ENCODE measurements around the gene SCPEP1.
"Not testable (repeated sequence)": the region's sequence is repeated elsewhere in the genome, so short reads cannot be mapped to it uniquely, and the experiment has no call there.

SCPEP1 gene

GRCh38 chr17:56977673-56978395, at the start of gene SCPEP1:
Gene SCPEP1 (plus strand): TSS chr17:56978131. CDS start chr17:56978160, 29 bp downstream.
- peak; percentile 70 for DNase-seq

GRCh38 chr17:56928586-56928985, 49.3 kb upstream of the SCPEP1 start:
- DNase-seq, result no peak

GRCh38 chr17:56929362-56929969, 48.5 kb upstream of the SCPEP1 start:
- DNase-seq, result no peak

GRCh38 chr17:56930739-56931337, 47.1 kb upstream of the SCPEP1 start:
- no peak for DNase-seq

- DNase-seq, result no peak
Measured at GRCh38 chr17:56933151-56933745, 44.7 kb upstream of the SCPEP1 start.

GRCh38 chr17:56933868-56934267, 44.1 kb upstream of the SCPEP1 start:
- DNase-seq, result no peak

GRCh38 chr17:56934280-56934679, 43.7 kb upstream of the SCPEP1 start:
- DNase-seq, result no peak

- DNase-seq, result no peak
Measured at GRCh38 chr17:56935461-56935860, 42.5 kb upstream of the SCPEP1 start.

- DNase-seq, result no peak
Measured at GRCh38 chr17:56936697-56937322, 41.1 kb upstream of the SCPEP1 start.

- no peak for DNase-seq
Measured at GRCh38 chr17:56937687-56938086, 40.2 kb upstream of the SCPEP1 start.

- DNase-seq, result not testable (repeated sequence)
Measured at GRCh38 chr17:56938206-56938605, 39.7 kb upstream of the SCPEP1 start.

- DNase-seq, result peak; percentile 37
Measured at GRCh38 chr17:56939869-56940484, 38.0 kb upstream of the SCPEP1 start.

GRCh38 chr17:56943505-56944125, 34.3 kb upstream of the SCPEP1 start:
- no peak for DNase-seq

- no peak for DNase-seq
Measured at GRCh38 chr17:56945938-56946505, 31.9 kb upstream of the SCPEP1 start.

GRCh38 chr17:56947741-56948140, 30.2 kb upstream of the SCPEP1 start:
- DNase-seq, result no peak

- DNase-seq, result no peak
Measured at GRCh38 chr17:56948491-56948890, 29.4 kb upstream of the SCPEP1 start.

- DNase-seq, result no peak
Measured at GRCh38 chr17:56949595-56949994, 28.3 kb upstream of the SCPEP1 start.

GRCh38 chr17:56956992-56957391, 20.9 kb upstream of the SCPEP1 start:
- no peak for DNase-seq

GRCh38 chr17:56960596-56961538, 17.1 kb upstream of the SCPEP1 start, which contains the start of gene COIL:
Gene COIL (minus strand): TSS chr17:56961050. CDS start chr17:56961019, 31 bp downstream.
- DNase-seq, result peak; percentile 90

GRCh38 chr17:56965241-56965640, 12.7 kb upstream of the SCPEP1 start:
- not testable (repeated sequence) for DNase-seq

- DNase-seq, result not testable (repeated sequence)
Measured at GRCh38 chr17:56965681-56966080, 12.2 kb upstream of the SCPEP1 start.
